K562 (cell line): ENCODE data around the gene NAA40. TPM values are rescaled to one million over a fixed set of nuclear protein-coding genes. Genes with fewer than 3 reads are reported as not detected.

Source experiments
- CHD7 ChIP-seq: fragments of 200-600 bp; sonication (generic); IDR thresholded peaks from one replicate; pipeline ENCODE4 v1.6.1; 2012; ENCODE audit warnings: mild to moderate bottlenecking, low read depth, low read length, inconsistent platforms
- HMGN3 ChIP-seq: IDR thresholded peaks from 2 replicates; pipeline ENCODE4 v1.6.1; 2011; ENCODE audit warnings: borderline replicate concordance, low read depth, mild to moderate bottlenecking, mixed read lengths, low read length; ENCODE audit not compliant: insufficient read length; ENCODE audit errors: extremely low read depth
- THAP12 ChIP-seq: fragments of 250-450 bp; sonication (Bioruptor Pico); IDR thresholded peaks from 2 replicates; pipeline ENCODE4 v1.9.0; 2021; ENCODE audit warnings: mild to moderate bottlenecking, inconsistent platforms
- ZBTB12 ChIP-seq: fragments of 250-450 bp; sonication (Bioruptor Pico); IDR thresholded peaks from 2 replicates; pipeline ENCODE4 v1.4.0; 2020
- ZKSCAN8 ChIP-seq: fragments of 200-800 bp; sonication (Bioruptor generic); IDR thresholded peaks from 2 replicates; pipeline ENCODE4 v1.6.1; 2016; ENCODE audit warnings: missing genetic modification characterization, missing compliant biosample characterization
- ZNF280A ChIP-seq: fragments of 450-650 bp; IDR thresholded peaks from 2 replicates; pipeline ENCODE4 v1.6.1; 2018; ENCODE audit warnings: mild to moderate bottlenecking, low read depth; ENCODE audit not compliant: partially characterized antibody
- ZNF449 ChIP-seq: fragments of 250-450 bp; sonication (Bioruptor Pico); IDR thresholded peaks from 2 replicates; pipeline ENCODE4 v1.8.0; 2022; ENCODE audit warnings: moderate library complexity, mild to moderate bottlenecking, inconsistent platforms
- polyA plus RNA-seq, 8 experiments: library from polyadenylated mRNA; depleted of rRNA in 4 of 8; stranded (reverse) in 5 of 8; unstranded in 3 of 8; fragments of >200 nt; fragmentation: Nextera tagmentation in 2 of 8; fragmentation: Illumina TruSeq in 1 of 8; extraction: Ambion mirVana in 2 of 8; extraction: Trizol in 1 of 8; gene quantifications; 2 replicates each; pipeline versions ENCODE4 v1.2.1 to v1.2.3, GENCODE V29; 2011 to 2014; ENCODE audit warnings: inconsistent platforms in 1 of 8, missing spikeins in 1 of 8
- total RNA-seq, 7 experiments: library from RNA; depleted of rRNA in 6 of 7; stranded (reverse); fragments of >200 nt in 6 of 7; fragmentation: Illumina TruSeq in 2 of 7; extraction: Trizol in 2 of 7; gene quantifications; 2 replicates each; pipeline versions ENCODE4 v1.2.1 to v1.2.3, GENCODE V29; 2011 to 2021; ENCODE audit warnings: low replicate concordance in 1 of 7

The NAA40 gene
- total and polyA plus RNA-seq, 9 of the 15 experiments (the other 6 are each of a cell fraction or from before 2014, with no cell fraction given) = 6.2 to 39.0 (median 23.1) TPM

GRCh38 chr11:63986156-63986931, 47.5 kb downstream of the NAA40 start, which contains the start of gene OTUB1 (continued):
- no peak for TF ChIP-seq CHD7
- no peak for TF ChIP-seq ZNF449 (CRISPR knock-in tag)
- TF ChIP-seq ZBTB12 = no peak
- peak; percentile 25 for TF ChIP-seq HMGN3
- TF ChIP-seq ZKSCAN8 = no peak
- no peak; the same call in 1 of the 2 replicates for TF ChIP-seq THAP12 (CRISPR knock-in tag)
- no peak for TF ChIP-seq ZNF280A
